ENCODE results near the gene DST. TPM values are rescaled to one million over a fixed set of nuclear protein-coding genes. Genes with fewer than 3 reads are reported as not detected.

The DST gene
- total RNA-seq, 2 experiments from 2014 or later, result 0.76 to 0.79 TPM

GRCh38 chr6:56420296-56420695 is 222.4 kb downstream of the DST start:
- no peaks in the 10 kb centered on the region for H3K4me1 Mint-ChIP-seq (ENCODE audit: low read depth)
- ChIA-PET POLR2A (no interaction called here), CTCF (no interaction called here)
- no peak overlapping the region for H3K27ac Mint-ChIP-seq
- no peaks in the 10 kb centered on the region for H3K27me3 Mint-ChIP-seq (ENCODE audit: low read depth)
- H3K9me3 Mint-ChIP-seq (ENCODE audit: insufficient read depth), result no peaks in the 10 kb centered on the region
- H3K36me3 Mint-ChIP-seq (ENCODE audit: low read depth), result no peaks in the 10 kb centered on the region
- no peak overlapping the region for H3K4me3 Mint-ChIP-seq
- ATAC-seq (no peak), DNase-seq (no peak)

GRCh38 chr6:56419191-56419590 is 223.5 kb downstream of the DST start:
- H3K4me3 Mint-ChIP-seq, result no peak overlapping the region
- H3K36me3 Mint-ChIP-seq (ENCODE audit: low read depth), result no peaks in the 10 kb centered on the region
- ATAC-seq (no peak), DNase-seq (no peak)
- ChIA-PET CTCF (interaction anchor here (0.9 kb wide), 1 partner anchor 151 kb away, joined by 3 read pairs; no protein-coding TSS in a partner anchor), POLR2A (no interaction called here)
- no peaks in the 10 kb centered on the region for H3K27me3 Mint-ChIP-seq (ENCODE audit: low read depth)
- H3K4me1 Mint-ChIP-seq (ENCODE audit: low read depth), result no peaks in the 10 kb centered on the region
- H3K9me3 Mint-ChIP-seq (ENCODE audit: insufficient read depth), result no peaks in the 10 kb centered on the region
- no peak overlapping the region for H3K27ac Mint-ChIP-seq

DNA sequence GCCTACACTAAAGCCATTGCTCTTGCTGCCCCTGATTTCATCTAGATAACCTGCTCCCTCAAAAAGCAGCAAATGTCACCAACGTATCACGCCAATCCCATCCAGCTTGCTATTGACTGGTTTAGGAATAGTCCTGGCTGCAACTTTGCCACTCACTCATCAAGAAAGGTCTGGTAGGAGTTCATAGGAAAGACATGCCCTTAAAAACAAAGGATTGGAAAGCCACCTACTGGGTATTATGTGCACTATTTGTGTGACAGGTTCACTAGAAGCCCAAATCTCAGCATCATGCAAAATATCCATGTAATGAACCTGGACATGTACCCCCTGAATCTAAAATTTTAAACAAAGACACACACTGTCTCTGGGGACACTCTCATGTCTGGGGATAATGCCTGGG is 224.9 kb downstream of the DST start:
- H3K4me1 Mint-ChIP-seq (ENCODE audit: low read depth), result no peaks in the 10 kb centered on the region
- no peak for ATAC-seq
- no peaks in the 10 kb centered on the region for H3K27me3 Mint-ChIP-seq (ENCODE audit: low read depth)
- ChIA-PET CTCF (no interaction called here), POLR2A (no interaction called here)
- H3K27ac Mint-ChIP-seq, result no peak overlapping the region
- H3K9me3 Mint-ChIP-seq (ENCODE audit: insufficient read depth), result no peaks in the 10 kb centered on the region
- DNase-seq, result no peak
- no peak overlapping the region for H3K4me3 Mint-ChIP-seq
- H3K36me3 Mint-ChIP-seq (ENCODE audit: low read depth), result no peaks in the 10 kb centered on the region

DNA sequence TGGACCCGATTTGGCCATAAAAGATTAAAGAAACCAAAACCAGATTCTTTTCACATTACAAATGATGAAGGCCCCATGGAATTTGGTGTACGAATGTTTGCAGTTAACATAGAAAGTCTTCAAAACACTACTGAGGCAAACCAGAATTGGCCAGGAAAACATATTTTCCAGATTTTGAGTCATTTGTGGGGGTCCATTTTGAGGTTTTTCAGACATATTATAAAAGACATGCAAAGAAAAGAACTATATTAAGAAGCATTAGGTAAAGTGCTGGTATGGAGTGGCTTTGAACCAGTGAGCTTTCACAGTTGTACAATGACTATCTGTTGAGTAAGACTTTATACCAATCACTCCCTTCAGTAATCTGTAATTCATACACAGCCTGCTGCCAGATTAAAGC is 226.4 kb downstream of the DST start:
- no peaks in the 10 kb centered on the region for H3K4me1 Mint-ChIP-seq (ENCODE audit: low read depth)
- POLR2A ChIA-PET, result no interaction called here
- CTCF ChIA-PET, result no interaction called here
- H3K4me3 Mint-ChIP-seq, result no peak overlapping the region
- H3K36me3 Mint-ChIP-seq (ENCODE audit: low read depth), result no peaks in the 10 kb centered on the region
- H3K9me3 Mint-ChIP-seq (ENCODE audit: insufficient read depth), result no peaks in the 10 kb centered on the region
- no peak overlapping the region for H3K27ac Mint-ChIP-seq
- no peaks in the 10 kb centered on the region for H3K27me3 Mint-ChIP-seq (ENCODE audit: low read depth)
- ATAC-seq (no peak), DNase-seq (no peak)

DNA sequence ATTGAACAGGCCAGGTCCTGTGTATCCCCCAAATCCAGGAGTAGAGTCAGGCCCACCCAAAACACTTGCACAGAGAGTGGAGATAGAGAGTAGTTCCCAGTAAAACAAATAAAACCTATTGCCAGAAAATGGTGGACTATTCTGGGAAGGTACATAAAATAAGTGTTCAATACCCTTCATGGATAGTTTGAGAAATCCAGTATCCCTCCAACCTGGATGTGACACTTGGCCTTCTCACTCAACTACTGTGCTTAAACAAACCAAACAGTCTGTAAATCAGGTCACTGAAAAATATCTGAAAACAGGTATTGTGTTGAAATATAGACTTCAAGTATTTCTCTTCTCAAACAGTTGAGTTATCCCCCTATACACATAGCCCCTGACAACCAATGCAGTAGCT is 233.7 kb downstream of the DST start:
- Mint-ChIP-seq H3K4me1 (ENCODE audit: low read depth) (no peaks in the 10 kb centered on the region), H3K27me3 (ENCODE audit: low read depth) (no peaks in the 10 kb centered on the region), H3K9me3 (ENCODE audit: insufficient read depth) (no peaks in the 10 kb centered on the region), H3K36me3 (ENCODE audit: low read depth) (no peaks in the 10 kb centered on the region), H3K4me3 (no peak overlapping the region), H3K27ac (no peak overlapping the region)
- DNase-seq (no peak), ATAC-seq (no peak)
- ChIA-PET POLR2A (no interaction called here), CTCF (no interaction called here)

Data from activated CD8-positive, alpha-beta T cell treated with anti-CD3 and anti-CD28 coated beads, Interleukin-2, amount 10 ng/mL, durations not matched to agents 7 days and 5 days (primary cell).